HG03135 (cell line): ENCODE measurements around the gene PIGR.

ENCODE experiments used
- ATAC-seq: cut with Tn5 transposase; IDR thresholded peaks from one replicate; pipeline ENCODE4 v1.9.1; 2021; ENCODE audit warnings: mild to moderate bottlenecking, moderate library complexity; ENCODE audit not compliant: unreplicated experiment

Gene PIGR

DNA sequence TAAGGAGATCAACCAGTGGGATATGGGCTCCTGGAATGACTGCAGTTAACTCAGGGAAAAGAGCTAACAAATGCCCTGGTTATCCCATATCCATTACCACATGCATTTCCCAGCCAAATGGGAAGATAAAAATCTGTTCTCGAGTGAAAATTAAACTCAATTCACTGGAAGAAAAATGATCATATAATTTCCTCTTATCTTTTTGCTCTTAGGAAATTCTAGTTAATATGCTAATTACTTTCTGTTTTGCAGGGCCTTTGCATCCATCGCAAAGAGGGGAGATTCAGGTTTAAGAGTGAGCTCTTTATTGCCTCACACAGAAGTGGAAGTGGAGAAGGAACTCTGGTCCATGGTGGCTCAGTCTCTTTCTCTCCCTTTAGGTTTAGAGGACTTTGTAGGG is 52.9 kb downstream of the PIGR start:
- ATAC-seq: no peak

DNA sequence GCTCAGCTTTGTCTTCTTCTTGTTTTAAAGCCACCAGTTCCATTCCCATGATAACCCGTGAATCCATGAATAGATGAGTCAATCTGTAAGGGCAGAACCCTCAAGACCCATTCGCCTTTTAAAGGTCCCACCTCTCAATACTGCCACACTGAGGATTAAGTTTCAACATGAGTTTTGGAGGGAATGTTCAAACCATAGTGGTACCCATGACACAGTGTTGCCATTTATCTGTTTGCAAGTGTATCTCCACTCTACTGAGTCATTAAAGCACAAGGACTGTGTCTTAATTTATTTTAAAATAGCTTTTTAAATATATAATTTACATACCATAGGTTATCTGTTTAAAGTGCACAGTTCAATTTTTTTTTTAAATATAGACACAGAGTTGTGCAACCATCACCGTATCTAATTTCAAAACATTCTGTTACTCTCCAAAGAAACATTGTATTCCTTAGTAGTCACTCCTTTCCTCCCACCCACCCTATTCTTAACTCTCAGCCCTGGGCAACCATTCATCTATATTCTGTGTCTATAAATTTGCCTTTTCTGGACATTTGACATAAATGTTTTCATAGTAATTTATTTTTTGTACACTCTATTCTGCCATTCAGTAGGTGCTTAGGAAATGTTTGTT is 53.8 kb downstream of the PIGR start:
- ATAC-seq: no peak

DNA sequence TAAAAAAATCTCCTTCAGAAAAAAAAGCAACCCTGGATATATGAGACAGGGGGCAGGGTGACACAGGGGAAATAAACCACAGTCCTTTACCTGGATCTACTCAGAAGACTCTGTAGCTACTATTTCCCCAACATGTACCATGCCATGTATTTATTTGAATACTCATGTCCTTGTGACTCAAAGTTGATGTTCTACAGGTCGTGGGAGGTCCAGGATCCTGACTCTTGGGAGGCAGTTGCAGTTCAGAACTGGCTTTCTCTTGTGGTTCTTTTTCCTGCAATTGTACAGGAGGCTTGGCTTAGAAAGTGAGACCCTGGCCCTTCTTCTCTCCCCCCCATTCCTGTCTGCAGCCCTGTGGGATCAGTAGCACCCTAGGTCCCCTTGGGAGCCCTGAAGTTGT is 54.9 kb downstream of the PIGR start:
- ATAC-seq: no peak

DNA sequence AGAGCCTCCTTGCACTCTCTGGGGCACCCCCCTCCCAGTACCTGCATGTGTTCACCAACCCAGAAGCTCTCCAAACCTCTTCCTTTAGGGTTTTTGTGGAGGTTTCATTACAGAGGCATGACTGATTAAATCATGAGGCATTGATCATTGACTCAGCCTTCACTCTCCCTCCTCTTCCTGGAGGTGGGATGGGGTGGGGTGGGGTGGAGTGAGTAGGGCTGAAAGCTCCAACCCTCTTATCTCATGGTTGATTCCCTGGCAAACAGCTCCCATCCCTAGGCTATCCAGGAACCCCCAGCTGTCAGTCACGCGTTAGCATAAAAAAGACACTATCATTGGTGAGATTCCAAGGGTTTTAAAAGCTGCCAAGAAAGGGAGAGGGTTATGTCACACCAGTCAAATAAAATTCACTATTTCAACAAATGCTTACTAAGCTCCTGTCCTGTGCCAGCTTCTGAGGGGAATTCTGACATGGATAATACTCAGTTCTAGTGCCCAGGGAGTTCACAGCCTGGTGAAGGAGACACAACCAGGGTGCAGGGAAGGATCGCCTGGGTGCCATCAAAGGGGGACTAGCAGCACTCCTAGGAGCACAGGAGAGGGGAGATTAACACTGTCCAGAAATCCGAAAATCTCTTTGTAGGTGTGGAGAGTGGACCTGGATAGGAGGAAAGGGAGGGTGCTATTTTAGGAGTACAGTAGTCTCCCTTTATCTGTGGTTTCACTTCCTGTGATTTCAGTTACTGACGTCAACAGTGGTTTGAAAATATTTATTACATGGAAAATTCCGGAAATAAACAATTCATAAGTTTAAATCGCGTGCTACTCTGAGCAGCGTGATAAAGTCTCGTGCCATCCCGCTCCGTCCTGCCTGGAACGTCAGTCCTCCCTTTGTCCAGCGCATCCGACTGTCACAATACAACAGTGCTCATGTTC is 55.9 kb downstream of the PIGR start:
- no peak for ATAC-seq

DNA sequence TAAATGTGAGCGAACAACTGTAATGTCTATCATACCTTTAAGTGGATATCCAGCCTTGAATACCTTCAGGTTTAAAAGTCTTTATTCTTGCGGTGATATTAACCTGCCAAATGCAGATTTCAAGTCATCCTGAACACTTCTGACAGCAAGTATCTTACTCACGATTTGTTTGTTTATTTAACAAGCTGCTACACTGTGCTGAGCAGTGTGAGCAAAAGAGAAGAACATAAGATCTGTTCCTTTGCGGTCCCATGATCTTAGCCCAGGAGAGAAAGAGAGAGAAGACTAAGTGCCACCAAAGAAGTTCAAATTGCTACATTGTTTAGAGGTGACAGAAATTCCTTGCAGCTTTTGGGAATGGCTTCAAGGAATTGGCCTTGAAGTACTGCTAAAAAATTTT is 58.6 kb downstream of the PIGR start:
- no peak for ATAC-seq

DNA sequence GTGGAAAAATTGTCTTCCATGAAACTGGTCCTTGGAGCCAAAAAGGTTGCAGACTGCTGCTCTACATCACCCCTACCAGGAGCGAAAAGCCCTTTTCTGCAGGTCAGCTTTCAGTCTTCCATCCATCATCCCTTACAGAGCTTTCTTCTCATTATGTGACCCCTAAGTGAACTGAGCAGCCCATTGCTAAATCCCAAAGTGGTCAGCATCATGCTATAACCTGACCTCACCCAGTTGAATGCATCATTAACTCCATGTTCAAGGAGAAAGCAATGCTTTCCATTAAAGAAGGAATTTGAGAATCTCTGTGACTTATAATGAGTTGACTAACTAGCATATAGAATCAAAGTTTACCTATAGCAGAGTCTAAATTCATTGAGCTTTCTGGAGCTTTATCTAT is 59.4 kb downstream of the PIGR start:
- no peak for ATAC-seq

DNA sequence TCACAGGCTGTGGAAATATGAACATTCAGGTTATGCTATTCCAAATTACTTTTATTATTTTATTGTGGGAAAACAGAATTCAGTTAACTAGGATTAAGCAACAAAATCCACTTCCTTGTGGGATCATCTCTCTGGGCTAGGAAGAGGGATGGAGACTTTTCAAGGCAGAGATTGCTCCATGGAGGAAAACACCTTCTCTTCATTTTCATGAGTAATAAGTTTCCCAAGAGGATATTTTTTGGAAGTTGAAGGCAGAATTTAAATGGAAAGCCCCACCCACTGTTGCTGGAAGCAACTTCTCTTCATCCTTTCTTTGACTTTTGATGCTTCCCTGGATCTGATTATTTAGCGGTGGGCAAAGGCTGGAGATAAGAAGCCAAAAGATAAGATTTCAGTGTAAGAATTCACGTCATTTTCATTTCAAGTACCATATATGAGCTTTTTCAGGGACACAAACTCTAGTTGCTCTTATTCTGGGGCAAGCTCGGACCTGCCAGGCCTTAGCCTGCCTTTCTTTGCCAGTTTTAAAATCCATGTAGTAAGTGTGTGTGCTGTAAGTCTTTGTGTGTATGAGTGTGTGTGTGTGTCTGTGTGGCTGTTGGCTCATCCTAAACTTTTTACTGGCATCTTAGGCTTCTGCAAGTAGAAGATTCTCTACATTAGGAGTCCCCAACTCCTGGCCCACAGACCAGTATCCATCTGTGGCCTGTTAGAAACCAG is 60.8 kb downstream of the PIGR start:
- no peak for ATAC-seq

DNA sequence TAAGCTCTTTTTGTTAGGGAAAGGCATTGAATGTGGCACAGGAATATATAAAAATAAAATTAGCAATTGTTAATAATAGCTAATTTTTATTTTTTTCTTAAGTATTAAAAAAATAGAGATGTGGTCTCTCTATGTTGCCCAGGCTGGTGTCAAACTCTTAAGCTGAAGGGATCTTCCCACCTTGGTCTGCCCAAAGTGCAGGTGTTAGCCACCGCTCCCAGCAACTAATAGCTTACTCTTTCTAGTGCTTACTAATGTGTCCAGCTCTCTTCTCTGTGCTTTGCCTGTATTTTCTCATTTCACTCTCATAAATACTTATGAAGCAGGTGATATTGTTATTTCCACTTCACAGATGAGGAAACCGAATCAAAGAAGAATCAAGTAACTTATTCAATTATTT is 62.4 kb downstream of the PIGR start:
- ATAC-seq: no peak

DNA sequence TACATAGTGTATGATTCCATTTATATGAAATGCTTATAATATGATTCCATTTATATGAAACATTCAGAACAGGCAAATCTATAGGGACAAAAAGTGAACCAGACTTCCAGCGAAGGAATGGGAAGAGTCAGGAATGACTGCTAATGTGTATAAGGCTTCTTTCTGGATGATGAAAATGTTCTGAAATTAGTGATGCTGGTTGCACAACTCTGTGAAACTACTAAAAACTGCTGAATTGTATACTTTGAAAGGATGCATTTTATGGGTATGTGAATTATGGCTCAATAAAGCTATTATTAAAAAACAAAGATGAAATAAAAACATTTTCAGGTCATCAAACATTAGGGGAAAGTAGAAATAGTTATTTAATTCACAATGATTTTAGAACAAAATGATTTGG is 63.1 kb downstream of the PIGR start:
- no peak for ATAC-seq

DNA sequence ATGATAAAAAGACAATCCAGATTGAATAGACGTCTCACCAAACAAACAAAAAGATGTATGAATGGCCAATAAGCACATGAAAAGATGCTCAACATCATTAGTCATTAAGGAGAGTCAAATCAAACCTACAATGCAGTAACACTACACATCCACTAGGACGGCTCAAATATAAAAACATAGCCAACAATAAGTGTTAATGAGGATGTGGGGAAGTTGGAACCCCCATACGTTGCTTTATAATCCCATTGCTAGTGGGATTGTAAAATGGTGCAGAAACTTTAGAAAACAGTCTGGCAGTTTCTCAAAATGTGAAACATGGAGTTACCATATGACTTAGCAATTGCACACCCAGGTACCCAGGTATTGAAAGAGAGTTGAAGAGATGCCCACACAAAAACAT is 63.7 kb downstream of the PIGR start:
- no peak for ATAC-seq

DNA sequence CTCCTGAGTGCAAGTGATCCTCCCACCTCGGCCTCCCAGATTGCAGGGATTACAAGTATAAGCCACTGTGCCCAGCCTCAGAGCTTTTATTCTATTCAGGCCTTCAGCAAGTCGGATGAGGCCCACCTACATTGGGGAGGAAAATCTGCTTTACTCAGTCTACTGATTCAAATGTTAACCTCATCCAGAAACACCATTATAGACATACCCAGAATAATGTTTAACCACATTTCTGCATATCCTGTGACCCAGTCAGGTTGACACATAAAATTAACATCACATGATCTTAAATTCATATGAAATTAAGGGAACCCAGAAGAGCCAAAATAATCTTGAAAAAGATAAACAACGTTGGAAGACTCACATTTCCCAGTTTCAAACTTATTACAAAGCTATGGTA is 66.0 kb downstream of the PIGR start:
- ATAC-seq: no peak
